ENCODE results near the gene BEND6.
A peak's percentile ranks its signal among the peaks of the same experiment; 100 is the strongest.

Gene BEND6

DNA sequence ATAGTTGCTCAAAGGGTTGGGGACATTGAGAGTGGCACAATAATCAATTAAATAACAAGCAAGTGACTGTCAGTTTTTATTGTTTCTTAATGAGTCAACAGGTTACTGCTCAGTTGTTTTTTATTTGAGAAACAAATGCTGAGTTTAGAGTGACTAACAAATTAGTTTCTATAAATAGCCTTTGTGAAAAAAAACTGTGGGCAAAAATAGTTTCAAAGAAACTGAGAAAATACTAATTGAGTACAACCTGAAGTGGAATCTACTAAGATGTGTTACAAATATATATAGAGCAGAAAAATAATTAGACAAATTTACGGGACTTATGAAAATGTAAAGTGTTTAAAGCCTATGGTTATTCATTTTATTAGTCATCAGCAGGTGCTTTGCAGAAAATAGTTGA, 22.3 kb downstream of the BEND6 start:
- no peak overlapping the region for H3K4me3 ChIP-seq (ENCODE audit: low read length)
- no peak for DNase-seq (ENCODE audit: low read depth)
- TF ChIP-seq, protein P1, sequence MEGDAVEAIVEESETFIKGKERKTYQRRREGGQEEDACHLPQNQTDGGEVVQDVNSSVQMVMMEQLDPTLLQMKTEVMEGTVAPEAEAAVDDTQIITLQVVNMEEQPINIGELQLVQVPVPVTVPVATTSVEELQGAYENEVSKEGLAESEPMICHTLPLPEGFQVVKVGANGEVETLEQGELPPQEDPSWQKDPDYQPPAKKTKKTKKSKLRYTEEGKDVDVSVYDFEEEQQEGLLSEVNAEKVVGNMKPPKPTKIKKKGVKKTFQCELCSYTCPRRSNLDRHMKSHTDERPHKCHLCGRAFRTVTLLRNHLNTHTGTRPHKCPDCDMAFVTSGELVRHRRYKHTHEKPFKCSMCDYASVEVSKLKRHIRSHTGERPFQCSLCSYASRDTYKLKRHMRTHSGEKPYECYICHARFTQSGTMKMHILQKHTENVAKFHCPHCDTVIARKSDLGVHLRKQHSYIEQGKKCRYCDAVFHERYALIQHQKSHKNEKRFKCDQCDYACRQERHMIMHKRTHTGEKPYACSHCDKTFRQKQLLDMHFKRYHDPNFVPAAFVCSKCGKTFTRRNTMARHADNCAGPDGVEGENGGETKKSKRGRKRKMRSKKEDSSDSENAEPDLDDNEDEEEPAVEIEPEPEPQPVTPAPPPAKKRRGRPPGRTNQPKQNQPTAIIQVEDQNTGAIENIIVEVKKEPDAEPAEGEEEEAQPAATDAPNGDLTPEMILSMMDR (conservative IDR thresholded peaks at IDR 0.05; ENCODE audit: low read length): no peak

GRCh38 chr6:56978530-56978929, 23.6 kb downstream of the BEND6 start:
- DNase-seq (ENCODE audit: low read depth): no peak
- no peak overlapping the region for H3K4me3 ChIP-seq (ENCODE audit: low read length)
- TF ChIP-seq, protein P1 (conservative IDR thresholded peaks at IDR 0.05; ENCODE audit: low read length): no peak

GRCh38 chr6:56984361-56984760, 29.5 kb downstream of the BEND6 start:
- DNase-seq (ENCODE audit: low read depth): peak; percentile 65
- H3K4me3 ChIP-seq (ENCODE audit: low read length): no peak overlapping the region
- TF ChIP-seq, protein P1 (conservative IDR thresholded peaks at IDR 0.05; ENCODE audit: low read length): no peak

DNA sequence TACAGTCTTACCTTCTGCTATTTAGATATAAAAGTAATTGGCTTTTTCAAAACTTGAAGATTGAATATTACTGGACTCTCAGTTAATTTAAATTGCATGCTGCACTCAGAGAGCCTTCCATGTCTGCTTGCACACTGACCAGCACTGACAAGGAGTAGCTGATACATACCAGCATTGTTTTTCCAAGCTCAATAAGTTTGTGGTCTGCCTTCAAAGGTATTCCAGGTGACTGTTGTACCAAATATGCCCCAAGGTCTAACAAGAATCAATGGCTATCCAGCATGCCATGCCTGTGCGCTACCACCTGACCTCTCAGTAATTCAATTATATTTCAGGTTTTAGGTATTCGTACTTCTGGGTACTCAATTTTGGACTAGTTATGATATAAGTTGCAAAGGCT, 30.0 kb downstream of the BEND6 start:
- TF ChIP-seq, protein P1 (conservative IDR thresholded peaks at IDR 0.05; ENCODE audit: low read length): no peak
- no peak for DNase-seq (ENCODE audit: low read depth)
- no peak overlapping the region for H3K4me3 ChIP-seq (ENCODE audit: low read length)

DNA sequence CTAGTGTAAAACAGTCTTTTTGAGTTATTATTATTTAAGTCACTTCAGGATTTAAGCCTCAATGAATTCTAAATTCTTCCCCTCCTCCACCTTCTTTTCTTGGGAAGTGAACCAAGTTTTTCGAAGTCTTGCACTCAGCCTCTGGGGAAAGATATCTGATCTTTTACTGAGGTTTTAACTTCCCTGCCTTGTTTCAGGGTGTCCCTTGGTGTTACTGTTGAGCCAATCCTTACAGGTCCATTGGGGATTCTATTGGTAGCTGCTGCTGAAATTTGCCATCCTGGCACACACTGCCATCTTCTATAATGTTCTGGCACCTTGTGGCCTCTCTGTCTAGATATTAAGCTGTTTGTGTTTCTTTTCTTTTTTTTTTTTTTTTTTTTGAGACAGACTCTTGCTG, 31.7 kb downstream of the BEND6 start:
- H3K4me3 ChIP-seq (ENCODE audit: low read length): no peak overlapping the region
- TF ChIP-seq, protein P1 (conservative IDR thresholded peaks at IDR 0.05; ENCODE audit: low read length): no peak
- no peak for DNase-seq (ENCODE audit: low read depth)

DNA sequence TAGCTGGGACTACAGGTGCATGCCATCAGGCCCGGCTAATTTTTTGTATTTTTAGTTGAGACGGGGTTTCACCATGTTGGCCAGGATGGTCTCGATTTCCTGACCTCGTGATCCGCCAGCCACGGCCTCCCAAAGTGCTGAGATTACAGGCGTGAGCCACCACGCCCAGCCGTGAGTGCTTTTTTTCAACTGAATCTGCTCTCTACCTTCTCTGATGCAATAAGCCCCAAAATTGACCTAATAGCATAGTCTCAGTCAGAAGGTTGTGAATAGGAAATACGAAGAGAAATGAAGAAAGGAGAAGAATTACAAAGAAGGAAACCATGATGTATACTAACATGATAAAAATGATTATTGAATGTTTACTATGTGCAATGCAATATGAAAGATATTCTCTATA, 33.2 kb downstream of the BEND6 start:
- H3K4me3 ChIP-seq (ENCODE audit: low read length): no peak overlapping the region
- TF ChIP-seq, protein P1 (conservative IDR thresholded peaks at IDR 0.05; ENCODE audit: low read length): no peak

DNA sequence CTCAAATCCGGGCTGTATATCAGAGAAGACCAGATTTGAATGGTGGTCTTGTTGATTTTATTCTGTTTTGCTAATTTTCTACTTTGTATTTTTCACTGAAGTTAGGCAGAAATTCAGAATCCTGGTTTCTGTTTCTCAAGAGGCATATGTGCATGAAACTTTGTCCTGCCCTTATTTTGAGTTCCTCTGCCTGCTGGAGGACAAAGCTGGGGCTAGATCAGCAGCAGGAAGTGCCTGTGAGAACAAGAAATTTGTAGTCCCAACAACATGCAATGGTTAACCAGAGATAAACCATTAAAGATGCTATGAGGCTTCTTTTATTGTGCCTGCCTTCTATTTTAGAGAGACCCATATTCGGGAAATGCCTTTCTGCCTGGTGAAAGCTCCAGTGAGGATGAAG, 37.1 kb downstream of the BEND6 start:
- H3K4me3 ChIP-seq (ENCODE audit: low read length): no peak overlapping the region
- no peak for DNase-seq (ENCODE audit: low read depth)
- TF ChIP-seq, protein P1 (conservative IDR thresholded peaks at IDR 0.05; ENCODE audit: low read length): no peak

More for the DNA sequence above, 33.2 kb downstream of the BEND6 start:
- no peak for DNase-seq (ENCODE audit: low read depth)
